GM18519 (cell line): ENCODE results near the gene KDM4E.
"Not testable (repeated sequence)": the region's sequence is repeated elsewhere in the genome, so short reads cannot be mapped to it uniquely, and the experiment has no call there.

ENCODE experiments used
- ATAC-seq: cut with Tn5 transposase; IDR thresholded peaks from one replicate; pipeline ENCODE4 v1.9.1; 2021; ENCODE audit warnings: mild to moderate bottlenecking, moderate library complexity; ENCODE audit not compliant: unreplicated experiment, low FRiP score

KDM4E gene

DNA sequence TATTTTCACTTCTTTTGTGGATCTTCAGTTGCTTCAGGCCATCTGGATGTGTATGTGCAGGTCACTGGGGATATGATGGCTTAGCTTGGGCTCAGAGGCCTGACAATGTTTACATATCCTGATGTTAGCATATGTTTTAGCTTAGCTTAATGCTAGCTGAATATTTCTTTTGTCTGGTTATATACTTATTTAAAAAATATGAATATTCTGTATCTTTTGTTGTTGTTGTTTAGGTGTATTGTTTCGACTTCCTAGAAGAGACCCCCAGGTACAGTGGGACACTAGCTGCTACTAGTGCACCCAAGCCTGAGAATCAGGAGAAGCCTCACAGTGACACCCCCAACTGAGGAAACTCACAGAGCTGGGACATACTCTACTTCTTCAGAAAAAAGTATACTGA lies at the start of gene KDM4E:
Gene KDM4E (plus strand): TSS at position 301 of the 400 bp plus-strand sequence. CDS start 300 bp downstream, outside the sequence.
- ATAC-seq, result no peak

DNA sequence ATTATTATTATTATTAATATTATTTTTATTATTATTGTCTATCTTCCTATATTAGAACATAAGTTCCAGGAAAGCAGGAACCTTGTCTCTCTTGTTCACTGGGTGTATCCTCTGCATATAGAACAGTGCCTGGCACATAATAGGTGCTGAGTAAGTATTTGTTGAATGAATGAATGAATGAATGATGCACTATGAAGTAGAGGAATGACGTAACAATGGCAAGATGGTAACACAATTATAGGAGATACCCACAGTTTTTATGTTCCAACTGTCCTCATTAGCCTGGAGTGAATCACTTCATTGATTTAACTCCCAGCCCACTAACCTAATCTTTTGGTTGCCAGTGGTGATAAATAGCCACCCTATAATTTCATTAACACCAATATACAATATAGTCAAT lies 49.5 kb upstream of the KDM4E start:
- ATAC-seq, result no peak

DNA sequence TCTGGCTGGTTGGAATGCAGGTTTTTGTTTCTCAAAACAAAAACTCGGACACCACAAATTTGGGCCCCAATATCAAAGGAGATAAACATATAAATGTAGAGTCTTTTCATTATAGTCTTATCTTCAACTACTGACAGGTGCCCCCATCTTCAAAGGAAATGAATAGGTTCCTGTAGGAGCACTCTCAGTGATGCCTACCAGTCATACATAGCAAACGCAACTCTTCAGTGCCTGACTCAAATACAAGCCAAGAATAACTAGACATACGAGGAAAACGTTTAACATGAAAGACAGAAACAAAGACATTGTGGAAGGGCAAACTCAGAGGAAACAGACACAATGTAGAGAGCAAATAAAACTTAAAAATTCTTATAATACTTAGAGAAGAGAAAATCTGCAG lies 37.7 kb upstream of the KDM4E start:
- no peak for ATAC-seq

DNA sequence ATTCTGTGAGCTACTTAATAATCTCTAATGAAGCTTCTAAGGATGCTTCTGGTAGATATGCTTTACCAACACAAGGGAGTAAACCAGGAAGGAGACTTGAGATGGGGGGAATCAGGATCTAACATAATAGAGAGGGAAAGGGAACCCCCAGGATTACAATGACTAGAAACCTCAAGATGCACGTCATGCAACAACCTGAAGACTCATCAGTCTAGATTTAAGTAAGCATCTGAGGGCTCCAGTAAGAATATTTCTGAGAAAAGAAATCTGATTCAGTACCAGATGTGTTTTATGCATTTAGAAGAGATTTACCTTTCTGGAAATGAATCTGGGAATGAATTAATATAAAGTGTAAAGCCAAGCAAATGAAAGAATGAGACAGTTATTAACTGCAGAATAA lies 36.3 kb upstream of the KDM4E start:
- ATAC-seq, result no peak

DNA sequence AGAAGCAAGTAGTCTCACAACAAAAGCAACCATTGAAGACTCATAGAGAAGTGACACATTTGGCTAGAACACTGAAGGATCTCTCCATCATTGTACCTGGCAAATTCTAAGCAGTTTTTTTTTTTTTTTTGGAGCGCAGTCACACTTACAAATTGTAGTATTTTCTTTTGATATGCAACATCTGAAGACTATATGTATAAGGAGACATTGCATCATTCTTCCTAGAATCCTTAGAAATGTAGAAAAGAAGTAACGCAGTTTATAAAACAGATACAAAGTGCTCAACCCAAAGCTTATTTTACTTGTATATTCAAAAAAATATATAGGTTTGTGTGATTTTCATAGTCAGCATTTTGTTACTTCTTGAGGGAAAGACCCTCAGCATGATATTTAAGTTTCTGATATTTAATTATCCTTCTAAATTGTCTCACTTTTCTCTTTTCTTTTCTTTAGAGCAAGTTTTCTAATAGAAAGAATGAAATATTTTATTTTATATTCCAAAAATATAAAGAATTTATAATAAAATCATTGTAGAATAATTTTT lies 31.6 kb upstream of the KDM4E start:
- ATAC-seq, result no peak

DNA sequence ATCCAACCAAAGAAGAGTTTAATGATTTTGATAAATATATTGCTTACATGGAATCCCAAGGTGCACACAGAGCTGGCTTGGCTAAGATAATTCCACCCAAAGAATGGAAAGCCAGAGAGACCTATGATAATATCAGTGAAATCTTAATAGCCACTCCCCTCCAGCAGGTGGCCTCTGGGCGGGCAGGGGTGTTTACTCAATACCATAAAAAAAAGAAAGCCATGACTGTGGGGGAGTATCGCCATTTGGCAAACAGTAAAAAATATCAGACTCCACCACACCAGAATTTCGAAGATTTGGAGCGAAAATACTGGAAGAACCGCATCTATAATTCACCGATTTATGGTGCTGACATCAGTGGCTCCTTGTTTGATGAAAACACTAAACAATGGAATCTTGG lies 27.6 kb upstream of the KDM4E start:
- no peak for ATAC-seq

DNA sequence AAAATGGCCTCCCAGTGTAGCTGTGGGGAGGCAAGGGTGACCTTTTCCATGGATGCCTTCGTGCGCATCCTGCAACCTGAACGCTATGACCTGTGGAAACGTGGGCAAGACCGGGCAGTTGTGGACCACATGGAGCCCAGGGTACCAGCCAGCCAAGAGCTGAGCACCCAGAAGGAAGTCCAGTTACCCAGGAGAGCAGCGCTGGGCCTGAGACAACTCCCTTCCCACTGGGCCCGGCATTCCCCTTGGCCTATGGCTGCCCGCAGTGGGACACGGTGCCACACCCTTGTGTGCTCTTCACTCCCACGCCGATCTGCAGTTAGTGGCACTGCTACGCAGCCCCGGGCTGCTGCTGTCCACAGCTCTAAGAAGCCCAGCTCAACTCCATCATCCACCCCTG lies 26.8 kb upstream of the KDM4E start:
- no peak for ATAC-seq

DNA sequence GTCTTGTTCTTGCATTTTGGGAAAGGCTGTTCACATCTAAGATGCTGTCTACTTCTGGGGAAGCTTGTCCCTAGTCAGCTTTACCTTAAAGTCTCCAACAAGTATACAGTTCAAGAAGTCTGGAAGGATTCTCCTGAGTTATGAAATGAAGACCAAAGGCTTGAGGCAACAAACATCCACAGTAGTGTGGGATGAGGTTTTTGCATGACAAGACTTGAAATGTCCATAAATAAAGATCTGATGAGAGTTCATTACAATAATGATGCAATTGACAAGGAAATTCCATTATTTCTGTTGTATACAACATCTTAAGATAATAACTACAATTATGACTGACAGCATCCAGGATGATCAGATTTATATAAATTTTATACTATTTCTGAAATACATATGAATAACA lies 21.3 kb upstream of the KDM4E start:
- ATAC-seq, result no peak

DNA sequence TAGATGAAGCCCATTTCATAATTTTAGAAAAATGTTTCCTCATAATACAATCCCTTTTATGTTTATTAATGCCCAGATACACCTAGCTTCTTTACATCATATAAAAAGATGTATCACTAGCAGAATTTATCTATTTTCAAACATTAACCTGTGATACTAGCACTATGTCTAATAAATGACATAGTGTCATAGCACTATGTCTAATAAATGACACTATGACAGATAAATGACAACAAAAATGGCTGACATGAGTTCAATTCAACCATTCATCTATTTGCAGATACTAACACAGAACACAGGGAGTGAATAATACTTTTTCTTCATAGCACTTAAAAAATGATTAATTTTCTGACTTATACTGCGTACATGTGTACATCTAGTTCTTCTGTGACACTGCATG lies 19.4 kb upstream of the KDM4E start:
- no peak for ATAC-seq

DNA sequence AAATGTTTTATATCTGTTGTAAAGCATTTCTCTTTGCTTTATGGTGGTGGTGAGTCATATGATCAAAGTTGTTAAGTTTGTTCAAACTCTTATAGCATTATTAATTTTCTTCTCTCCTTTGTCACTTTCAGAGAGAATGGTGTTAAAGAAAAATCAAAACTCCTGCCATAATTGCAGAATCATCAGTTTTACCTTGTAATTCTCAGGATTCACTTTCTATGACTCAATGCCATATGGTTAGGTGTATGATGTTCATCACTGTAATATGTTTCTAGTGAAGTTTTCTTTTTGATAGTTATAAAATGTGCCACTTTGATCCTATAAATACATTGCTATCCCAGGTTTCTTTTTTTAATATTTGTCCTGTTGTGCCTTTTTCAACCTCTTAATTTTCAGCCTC lies 13.7 kb upstream of the KDM4E start:
- ATAC-seq, result no peak

DNA sequence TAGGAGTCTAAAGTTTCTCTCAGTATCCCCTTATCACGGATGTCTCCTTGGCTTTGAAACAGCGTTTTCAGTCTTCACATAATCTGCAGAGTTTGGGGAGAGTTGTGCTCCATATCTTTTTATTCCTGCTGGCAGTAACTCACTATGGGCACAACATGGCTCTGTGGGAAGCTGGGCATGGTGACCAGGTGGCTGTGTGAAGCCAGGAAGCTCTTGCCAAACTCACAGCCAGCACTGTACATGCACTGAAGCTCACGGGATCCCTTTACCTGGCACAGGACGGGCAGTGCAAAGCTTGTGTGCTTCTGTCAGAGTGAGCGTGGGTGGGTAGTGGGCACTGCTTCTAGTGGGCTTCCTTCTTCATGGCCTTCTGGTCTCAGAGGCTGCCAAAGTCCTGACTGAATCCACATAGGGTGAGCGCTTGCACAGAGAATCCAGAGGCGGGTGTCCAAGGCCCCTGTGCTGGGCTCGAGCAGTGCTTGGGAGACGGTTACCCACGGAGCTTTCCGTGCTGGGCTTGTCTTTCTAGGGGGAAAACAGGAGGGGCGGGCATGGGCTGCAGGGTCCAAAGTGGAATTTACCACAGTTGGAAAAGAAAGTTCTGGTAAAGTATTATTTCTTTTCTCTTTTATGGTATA lies 10.8 kb upstream of the KDM4E start:
- ATAC-seq, result no peak

DNA sequence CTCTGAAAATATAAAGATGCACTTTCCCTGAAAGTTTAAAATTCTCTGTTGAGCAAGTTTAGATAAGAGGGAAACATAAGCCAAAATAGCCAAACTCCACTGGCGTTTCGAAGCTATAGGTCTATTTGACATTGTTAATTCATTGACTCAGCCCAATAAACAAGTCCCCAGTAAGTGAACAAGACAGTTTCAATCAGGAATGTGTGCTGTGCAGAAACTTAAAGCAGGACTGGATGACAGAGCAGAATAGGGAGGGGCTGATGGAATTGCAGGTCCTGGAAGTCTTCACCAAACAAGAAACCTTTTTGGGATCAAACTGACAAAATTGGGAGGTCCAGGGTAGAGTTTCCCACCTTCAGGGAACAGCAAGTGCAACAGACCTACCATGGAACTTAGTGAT lies 8.9 kb upstream of the KDM4E start:
- no peak for ATAC-seq

DNA sequence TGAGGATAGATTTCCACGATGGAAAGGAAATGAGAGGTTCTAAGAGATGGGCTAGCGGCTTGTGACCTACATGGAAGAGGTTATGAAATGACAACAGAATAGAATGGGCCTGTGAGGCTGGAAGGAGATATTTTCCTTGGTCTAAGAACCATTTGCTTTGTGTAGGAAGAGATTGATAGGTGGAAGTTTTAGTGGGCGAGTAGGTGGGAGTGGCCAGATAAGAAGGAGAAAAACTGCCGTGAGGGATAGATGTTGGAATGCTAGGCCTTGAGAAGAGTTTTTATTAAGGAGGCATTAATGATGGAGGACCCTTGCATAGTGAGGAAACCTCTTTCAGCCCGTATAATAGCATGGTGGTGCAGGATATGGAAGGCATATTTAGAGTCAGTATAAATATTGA lies 3.6 kb upstream of the KDM4E start:
- ATAC-seq, result not testable (repeated sequence)

DNA sequence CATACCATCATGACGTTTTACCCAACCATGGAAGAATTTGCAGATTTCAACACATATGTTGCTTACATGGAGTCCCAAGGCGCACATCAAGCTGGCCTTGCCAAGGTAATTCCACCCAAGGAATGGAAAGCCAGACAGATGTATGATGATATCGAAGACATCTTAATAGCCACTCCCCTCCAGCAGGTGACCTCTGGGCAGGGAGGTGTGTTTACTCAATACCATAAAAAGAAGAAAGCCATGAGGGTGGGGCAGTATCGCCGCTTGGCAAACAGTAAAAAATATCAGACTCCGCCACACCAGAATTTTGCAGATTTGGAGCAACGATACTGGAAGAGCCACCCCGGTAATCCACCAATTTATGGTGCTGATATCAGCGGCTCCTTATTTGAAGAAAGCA lies 536 bp downstream of the KDM4E start:
- not testable (repeated sequence) for ATAC-seq

DNA sequence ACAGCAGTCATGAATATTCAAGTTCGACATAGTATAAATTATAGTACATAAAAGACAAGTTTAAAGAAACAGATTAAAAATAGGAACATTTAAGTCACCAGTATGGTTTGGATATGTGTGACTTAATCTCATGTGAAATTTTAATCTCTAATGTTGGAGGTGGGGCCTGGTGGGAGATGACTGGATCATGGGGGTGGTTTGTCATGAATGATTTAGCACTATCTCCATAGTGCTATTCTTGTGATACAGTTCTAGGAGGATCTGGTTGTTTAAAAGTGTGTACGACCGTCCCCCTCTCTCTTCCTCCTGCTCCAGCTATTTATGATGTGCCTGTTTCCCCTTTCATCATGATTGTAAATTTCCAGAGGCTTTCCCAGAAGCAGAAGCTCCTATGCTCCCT lies 3.3 kb downstream of the KDM4E start:
- no peak for ATAC-seq

DNA sequence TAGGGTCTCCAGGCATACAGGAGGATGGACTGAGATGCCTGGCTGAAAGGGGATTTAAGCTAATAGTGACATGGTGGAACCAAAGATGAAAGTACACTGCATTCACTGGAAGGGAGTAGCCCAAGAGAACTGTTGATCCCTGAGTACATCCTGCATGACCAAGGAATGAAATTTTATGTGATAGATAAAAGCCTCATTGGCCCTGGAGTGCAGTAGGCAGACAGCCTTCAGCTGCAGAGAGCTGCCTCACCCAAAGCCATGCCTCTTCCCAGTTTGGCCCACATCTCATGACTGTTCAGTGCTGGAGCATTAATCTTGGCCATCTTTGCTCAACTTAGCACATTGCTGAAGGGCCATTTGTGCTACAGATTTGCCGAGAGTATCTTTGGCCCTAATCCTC lies 8.0 kb downstream of the KDM4E start:
- no peak for ATAC-seq

DNA sequence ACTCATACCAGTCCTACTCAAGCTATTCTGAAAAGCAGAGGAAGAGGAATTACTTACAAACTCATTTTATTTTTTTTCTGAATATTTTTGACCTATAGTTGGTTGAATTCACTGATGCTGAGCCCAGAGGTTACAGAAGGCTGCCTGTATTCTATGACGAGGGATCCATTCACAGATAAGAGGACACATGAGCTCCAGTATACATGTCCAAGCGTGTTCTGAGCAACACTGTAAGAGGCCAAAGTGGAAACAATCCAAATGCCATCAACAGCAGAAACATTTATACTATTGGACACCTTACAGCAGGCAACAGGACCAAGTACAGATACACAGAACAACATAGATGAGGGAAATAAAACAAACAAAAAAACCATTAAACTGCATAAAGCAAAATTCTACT lies 10.3 kb downstream of the KDM4E start:
- ATAC-seq, result no peak

DNA sequence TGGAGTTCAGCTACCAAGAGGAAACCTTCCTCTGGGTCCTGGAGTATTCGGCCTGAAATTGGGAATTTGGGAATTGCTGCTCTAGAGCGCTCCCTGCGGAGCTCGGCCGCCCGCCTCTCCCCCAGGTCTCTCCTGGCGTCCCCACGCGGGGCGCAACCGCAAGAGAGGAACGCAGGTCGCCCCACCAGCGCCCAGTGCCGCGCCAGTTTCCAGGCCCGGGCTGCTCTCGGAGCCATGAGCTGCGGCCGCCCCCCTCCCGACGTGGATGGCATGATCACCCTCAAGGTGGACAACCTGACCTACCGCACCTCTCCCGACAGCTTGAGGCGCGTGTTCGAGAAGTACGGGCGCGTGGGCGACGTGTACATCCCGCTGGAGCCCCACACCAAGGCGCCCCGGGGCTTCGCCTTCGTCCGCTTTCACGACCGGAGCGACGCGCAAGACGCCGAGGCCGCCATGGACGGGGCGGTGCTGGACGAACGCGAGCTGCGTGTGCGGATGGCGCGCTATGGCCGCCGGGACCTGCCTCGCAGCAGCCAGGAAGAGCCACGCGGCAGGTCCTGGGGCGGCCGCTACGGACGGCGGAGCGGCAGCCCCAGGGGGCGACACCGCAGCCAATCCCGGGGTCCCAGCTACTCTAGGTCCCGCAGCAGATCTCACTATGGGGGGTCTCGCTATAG lies 12.4 kb downstream of the KDM4E start:
- not testable (repeated sequence) for ATAC-seq

DNA sequence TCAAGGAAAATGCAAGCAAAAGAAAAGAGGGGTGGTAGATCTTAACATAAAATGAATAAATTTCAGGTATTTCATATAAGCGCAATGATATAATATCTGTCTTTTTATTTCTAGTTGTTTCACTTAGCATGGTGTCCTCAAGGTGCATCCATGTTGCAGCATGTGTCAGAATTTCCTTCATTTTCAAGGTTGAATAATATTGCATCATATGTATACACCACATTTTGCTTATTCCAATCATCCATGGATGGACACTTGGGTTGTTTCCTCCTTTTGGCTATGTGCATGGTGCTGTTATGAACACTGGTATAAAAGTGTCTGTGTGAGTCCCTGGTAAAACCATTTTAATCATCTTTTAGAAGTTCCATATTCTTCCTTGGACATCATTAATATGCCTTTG lies 17.2 kb downstream of the KDM4E start:
- ATAC-seq, result no peak

DNA sequence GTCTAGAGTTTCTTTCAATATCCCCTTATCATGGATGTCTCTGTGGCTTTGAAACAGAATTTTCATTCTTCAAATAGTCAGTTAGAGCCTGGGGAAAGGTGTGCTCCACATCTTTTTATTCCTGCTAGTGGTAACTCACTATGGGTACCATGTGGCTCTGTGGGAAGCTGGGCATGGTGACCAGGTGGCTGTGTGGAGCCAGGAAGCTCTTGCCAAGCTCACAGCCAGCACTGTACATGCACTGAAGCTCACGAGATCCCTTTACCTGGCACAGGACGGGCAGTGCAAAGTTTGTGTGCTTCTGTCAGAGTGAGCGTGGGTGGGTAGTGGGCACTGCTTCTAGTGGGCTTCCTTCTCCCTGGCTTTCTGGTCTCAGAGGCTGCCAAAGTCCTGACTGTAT lies 17.8 kb downstream of the KDM4E start:
- no peak for ATAC-seq

DNA sequence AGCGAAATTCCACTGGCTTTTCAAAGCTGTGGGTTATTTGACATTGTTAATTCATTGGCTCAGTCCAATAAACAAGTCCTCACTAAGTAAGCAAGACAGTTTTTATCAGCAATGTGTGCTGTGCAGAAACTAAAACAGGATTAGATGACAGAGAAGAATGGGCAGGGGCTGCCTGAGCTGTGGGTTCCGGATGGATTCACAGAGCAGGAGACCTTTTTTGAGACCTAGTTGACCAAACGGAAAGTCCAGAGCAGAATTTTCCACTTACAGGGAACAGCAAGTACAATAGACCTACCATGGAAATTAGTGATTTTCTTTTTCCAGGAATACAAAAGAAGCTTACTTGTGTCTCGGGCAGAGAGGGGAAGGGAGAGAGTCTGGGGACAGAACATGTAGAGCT lies 19.0 kb downstream of the KDM4E start:
- no peak for ATAC-seq

DNA sequence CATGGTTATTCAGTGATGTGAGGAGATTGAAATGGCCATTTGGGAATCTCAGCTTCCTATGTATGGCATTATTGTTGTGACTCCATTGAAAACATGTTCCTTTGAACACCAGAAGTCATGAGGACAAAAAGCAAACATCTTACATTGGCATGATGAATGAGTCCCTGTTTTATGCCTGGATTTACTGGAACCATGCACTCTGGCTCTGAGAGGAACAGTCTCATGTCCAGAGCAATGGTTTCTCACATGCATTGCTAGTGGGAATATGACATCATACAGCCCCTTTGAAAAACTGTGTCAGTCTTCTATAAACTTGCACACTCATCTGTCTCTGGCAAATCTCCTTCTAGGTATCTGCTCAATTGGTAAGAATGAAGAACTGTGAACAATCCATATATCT lies 20.8 kb downstream of the KDM4E start:
- no peak for ATAC-seq
